Epithelial cell of proximal tubule (primary cell): Measurements from ENCODE around the gene NID1. TPM values are rescaled to one million over a fixed set of nuclear protein-coding genes. Genes with fewer than 3 reads are reported as not detected.
"Not testable (repeated sequence)": the region's sequence is repeated elsewhere in the genome, so short reads cannot be mapped to it uniquely, and the experiment has no call there.

Experiments used
- DNase-seq: peaks from one replicate; pipeline ENCODE4 v3.0.0-alpha.2; 2011; ENCODE audit warnings: low read depth
- H3K4me3 ChIP-seq: 2 replicates; pipeline ENCODE4 v1.5.1; 2011; ENCODE audit warnings: low read depth, mild to moderate bottlenecking, low read length
- CTCF ChIP-seq: conservative IDR thresholded peaks from 2 replicates; pipeline ENCODE4 v1.5.1; 2012; ENCODE audit warnings: low read depth, mild to moderate bottlenecking, low read length
- total RNA-seq: library from RNA; depleted of rRNA; stranded (reverse); fragments of >200 nt; gene quantifications from 2 replicates; pipeline ENCODE4 v1.2.3, GENCODE V29; 2015

The NID1 gene
- total RNA-seq, 1 donor from 2014 or later = 23.2 TPM

- TF ChIP-seq CTCF = no peak
- no peak for DNase-seq
- H3K4me3 ChIP-seq = no peak overlapping the region
Measured at GRCh38 chr1:236007781-236008180, 57.1 kb downstream of the NID1 start.

- DNase-seq, H3K4me3 ChIP-seq: not testable (repeated sequence)
Measured at GRCh38 chr1:236003058-236003457, 61.8 kb downstream of the NID1 start.

GRCh38 chr1:236002572-236002971 lies 62.3 kb downstream of the NID1 start:
- H3K4me3 ChIP-seq = no peak overlapping the region
- no peak for TF ChIP-seq CTCF
- no peak for DNase-seq

- no peak for DNase-seq
- H3K4me3 ChIP-seq = no peak overlapping the region
- no peak for TF ChIP-seq CTCF
Measured at GRCh38 chr1:236002025-236002390, 62.9 kb downstream of the NID1 start.

GRCh38 chr1:236000781-236001180 lies 64.1 kb downstream of the NID1 start:
- H3K4me3 ChIP-seq = no peak overlapping the region
- no peak for TF ChIP-seq CTCF
- no peak for DNase-seq

GRCh38 chr1:235999259-235999925 lies 65.5 kb downstream of the NID1 start:
- DNase-seq = no peak
- no peak for TF ChIP-seq CTCF
- H3K4me3 ChIP-seq = no peak overlapping the region

- DNase-seq = no peak
- no peak overlapping the region for H3K4me3 ChIP-seq
- no peak for TF ChIP-seq CTCF
Measured at GRCh38 chr1:235998812-235999211, 66.1 kb downstream of the NID1 start.
